ENCODE results near the gene REV1.
"Not testable (repeated sequence)": the region's sequence is repeated elsewhere in the genome, so short reads cannot be mapped to it uniquely, and the experiment has no call there.

The REV1 gene

DNA sequence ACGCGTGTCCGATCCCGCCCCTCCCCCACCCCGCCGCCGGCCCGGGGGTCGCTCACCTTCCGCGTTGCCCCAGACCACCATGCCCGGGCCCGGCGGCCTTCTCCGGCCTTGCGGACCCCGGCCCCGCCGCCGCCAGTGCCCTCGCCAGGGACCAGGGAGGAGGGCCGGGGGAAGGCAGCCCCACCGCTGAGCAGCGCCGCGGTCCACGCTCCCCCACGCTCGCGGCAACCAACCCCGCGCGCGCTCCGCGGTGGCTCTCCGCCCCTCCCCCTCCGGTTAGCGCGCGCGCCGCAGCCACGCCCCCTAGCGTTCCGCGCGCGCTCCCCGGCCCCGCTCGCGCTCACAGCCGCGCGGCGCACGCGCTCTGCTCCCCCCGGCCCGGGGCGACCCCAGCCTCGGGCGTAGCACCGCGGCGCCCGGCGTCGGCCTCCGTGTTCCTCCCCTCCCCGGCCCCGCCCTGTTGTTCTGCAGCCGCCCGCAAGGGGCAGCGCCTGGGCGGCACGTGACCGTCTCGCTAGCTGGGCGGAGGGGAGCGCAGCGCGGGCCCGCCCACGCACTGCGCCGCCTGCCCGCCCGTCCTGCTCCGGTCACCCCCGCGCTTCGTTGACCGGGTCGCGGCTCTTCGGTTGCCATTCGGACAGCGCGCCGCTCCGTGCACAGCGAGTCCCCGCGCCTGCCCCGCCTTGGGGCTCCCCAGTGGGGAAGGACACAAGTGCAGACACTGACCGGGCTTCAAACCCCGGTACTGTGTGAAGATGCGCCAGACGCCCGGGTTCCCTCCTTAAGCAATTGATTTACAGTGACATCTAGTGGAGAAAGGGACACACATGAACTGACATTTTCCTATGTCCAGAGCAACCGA, at the start of gene REV1:
Gene REV1 (minus strand): TSS at position 257 of the 862 bp plus-strand sequence. CDS start 25,042 bp downstream, outside the sequence.
- peak; percentile 94 for DNase-seq

DNA sequence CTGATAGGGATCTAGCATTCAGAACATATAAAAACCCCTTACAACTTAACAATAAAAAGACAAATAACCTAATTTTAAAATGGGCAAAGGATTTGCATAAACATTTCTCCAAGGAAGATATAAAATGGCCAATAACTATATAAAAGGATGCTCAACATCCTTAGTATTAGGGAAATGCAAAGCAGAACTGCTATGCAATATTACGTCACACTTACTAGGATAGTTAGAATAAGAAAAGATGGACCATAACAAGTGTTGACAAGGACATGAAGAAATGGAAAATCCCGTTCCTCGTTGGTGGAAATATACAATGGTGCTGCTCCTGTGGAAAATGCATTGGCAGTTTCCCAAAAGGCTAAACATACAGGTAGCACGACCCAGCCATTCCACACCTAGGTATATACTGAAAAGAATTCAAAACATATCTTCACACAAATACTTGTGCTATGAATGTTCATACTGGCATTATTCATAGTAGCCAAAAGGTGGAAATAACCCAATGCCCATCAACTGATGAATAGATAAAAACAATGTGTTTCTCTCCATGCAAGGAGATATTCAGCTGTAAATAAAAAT, 48.2 kb upstream of the REV1 start:
- DNase-seq: no peak

DNA sequence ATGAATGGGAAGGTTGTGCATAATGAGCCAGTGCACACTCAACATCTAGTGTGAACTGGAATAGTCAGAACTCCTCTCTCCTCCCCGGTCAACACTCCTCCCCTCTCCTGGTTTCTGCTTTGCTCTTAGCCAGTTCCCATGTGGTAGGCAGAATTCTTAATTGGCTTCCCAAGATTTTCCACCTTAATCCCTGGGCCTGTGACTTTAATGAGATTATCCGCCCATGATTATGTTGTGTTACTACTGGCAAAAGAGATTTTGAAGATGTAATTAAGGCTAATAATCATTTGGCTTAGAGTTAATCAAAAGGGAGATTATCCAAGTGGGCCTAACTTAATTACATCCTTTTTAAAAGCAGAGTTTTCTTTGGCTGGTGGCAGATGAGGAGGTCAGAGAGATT, 34.2 kb upstream of the REV1 start:
- DNase-seq: no peak

DNA sequence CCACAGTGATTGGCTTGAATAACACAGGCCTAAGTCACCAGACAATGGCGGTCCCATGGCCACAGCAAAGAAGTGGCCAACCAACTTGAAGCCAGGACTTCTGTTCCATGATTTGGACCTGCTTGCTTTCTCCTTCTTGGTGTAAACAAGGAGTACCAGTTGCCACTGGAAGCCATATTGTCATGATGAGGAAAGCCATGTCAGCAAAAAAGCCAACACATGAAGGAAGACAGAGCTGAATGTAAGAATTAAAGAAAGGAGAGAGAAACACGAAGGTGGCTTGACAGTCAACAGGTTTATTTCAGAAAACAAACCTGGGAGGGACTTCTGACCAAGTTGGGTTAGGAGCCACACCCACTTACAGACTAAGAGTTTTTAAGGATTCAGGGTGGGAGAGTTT, 32.3 kb upstream of the REV1 start:
- no peak for DNase-seq

DNA sequence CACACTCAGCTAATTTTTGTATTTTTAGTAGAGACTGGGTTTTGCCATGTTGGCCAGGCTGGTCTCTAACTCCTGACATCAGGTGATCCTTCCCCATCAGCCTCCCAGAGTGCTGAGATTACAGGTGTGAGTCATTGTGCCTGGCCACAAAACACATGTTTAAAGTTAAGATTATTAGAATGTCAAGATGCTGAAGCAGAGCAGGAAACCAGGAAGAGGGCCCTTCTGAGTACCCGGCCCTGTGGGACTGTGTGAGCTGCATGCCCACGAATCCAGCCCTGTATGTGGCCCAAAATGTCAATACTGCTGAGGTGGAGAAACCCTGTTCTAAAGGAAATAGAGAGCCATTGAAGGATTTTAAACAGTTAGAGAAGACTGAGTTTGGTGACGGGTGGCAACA, 31.0 kb upstream of the REV1 start:
- no peak for DNase-seq

DNA sequence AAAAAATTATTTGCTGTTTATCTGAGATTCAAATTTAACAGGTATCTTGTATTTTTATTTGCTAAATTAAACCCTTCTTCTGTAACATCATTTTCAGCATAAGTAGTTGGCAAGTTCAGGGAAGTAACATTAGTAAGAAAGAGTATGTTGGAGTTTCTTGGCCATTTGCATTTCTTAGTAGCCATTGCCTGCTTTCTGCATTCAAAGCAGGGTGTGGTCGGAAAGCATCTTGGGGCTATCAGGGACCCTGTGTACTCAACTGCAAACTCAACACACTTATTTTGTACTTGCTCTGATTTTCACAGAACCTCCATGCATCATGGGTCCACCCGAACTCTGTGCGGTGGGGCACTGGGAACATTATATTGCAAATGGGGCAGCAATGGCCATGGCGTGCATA, 30.4 kb upstream of the REV1 start:
- no peak for DNase-seq

DNA sequence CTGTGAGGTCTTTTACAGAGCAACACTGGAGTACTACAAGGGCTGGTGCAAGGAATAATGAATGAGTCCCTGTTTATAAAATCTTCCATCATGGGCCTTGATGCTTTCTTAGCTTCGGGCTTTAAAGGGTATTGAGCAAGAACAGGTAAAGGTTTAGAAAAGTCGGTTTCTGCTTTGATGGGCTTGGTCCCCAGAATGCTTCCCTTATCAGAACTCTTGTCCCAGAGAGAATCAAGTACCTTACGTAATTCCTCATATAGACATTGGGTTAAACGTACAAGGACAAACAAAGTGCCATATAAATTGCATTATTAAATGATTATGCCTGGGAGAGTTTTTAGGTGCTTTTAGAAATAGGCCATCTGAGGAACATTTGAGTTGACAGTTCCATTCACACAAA, 24.5 kb upstream of the REV1 start:
- DNase-seq: no peak

DNA sequence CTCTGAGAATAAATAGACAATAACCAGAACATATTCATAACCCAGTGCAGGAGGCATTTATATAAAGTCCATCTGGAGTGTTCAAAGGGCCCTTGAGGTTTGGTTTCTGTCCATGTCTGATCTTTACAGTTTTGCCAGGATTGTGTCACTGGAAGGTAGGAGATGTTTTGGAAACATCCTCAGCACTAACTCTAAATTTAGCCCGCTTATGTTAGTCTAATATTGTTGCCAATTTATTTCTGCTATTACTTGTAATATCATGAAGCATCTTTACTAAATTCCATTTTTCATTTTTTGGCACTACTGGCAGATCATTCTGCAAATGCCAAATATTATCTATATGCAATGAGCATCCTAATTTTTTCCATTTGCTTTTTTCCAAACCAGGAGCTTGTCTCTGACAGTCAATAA, 22.4 kb upstream of the REV1 start:
- no peak for DNase-seq

DNA sequence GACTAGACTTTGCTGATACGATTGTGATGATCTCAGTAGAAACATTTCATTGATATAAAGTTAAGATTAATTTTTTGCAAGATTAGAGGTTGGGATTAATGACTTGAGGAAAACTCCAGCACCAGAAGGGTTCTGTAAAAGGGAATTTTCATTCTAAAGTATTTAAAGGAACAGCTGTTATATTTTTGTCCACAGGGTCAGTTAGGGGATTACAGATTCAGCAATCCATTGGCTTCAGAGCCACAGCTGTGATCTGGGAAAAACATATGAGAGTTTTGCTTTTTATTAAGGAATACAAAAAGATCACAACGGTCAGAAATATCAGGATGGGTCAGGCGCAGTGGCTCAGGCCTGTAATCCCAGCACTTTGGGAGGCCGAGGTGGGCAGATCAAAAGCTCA, 19.6 kb upstream of the REV1 start:
- DNase-seq: no peak

DNA sequence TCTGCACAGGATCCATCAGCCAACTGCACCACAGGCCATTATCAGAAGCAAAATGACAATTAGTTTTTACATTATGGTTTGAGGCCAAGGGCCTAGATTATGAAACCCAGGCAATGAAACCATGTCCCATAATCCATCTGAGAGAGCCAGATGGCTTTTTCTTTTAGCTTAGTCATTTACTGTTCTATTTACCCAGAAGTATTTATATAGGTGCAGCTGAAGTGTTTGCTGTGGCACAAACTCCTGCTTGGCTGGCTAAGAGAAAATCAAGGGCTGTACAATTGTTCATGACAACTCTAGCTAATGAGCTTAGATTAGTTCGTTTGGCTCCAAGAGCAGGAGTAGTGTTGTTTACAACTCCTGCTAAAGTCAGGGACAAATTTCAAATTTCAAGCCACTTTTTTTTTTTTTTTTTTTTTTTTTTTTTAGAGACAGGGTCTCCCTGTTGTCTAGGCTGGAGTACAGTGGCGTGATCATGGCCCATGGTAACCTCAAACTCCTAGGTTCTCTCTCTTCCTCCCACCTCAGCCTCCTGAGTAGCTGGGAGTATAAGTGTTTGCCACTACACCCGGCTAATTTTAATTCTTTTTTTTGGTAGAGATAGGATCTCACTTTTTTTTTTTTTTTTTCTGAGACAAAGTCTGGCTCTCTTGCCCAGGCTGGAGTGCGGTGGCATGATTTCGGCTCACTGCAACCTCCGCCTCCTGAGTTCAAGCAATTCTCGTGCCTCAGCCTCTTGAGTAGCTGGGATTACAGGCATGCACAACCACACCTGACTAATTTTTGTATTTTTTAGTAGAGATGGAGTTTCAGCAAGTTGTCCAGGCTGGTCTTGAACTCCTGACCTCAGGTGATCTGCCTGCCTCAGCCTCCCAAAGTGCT, 18.4 kb upstream of the REV1 start:
- no peak for DNase-seq

DNA sequence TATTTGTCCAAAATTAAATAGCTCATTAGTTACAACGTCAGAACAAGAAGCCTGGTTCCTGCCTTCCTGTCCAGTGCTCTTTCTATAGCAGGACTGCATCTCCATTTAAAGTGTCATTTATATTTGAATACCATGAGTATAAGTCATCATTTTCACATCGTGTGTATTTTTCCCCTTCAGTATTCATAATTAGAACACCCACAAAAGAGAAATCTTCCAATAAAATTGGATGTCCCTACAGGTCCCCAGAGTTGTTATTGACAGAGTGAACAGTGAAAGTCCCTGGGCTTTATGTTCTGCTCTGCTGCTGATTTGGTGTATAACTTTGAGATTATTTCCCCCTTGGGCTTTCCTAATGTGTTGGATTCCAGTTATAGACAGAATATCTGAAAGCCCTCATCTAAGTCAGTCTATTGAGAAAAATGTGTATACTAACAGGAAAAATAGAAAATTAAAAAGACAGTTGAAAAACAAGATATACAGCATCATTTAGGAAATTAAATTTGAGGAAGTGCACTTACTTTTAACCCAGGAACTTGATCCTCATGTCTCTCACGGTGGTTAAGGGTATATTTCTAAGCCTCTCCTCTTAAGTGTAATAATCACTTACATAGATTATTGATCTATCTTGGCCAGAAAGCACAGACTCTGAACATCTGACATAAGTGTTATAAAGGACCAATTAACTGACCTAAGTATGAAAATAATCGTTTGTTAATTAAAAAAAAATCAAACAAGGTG, 15.2 kb upstream of the REV1 start:
- no peak for DNase-seq

DNA sequence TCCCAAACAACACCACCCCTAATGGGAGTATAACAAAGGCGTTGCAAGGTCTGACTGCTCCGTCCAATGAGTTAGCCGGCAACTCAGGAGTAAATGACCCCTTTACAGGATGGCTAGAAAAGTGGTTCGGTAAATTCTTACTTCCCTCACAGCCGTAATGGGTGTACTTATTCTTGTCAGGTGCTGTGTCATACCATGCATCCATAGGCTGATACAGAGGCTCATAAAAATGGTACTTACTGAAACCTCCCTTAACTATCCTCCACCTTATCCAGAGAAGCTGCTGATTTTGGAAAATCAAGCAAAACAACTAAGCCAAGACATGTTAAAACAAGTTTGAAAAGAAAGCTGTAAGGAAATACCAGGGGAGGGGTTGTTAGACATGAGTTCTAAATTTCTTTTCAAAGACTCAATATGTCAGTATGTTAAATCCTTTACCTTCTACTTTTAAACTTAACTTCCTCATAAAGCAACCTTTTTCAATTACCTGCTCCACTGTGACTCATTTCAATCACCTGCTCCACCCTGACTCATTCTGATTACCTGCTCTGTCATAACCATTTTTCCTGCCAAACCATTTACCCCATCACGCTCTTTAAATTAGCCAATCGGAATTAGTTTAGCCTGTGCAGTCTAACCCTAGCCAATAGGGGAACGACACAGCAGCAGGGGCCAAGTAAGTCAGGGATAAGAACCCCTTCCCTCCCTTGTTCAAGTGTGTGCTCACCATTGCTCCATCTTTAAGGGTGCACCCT, 14.0 kb upstream of the REV1 start:
- not testable (repeated sequence) for DNase-seq

DNA sequence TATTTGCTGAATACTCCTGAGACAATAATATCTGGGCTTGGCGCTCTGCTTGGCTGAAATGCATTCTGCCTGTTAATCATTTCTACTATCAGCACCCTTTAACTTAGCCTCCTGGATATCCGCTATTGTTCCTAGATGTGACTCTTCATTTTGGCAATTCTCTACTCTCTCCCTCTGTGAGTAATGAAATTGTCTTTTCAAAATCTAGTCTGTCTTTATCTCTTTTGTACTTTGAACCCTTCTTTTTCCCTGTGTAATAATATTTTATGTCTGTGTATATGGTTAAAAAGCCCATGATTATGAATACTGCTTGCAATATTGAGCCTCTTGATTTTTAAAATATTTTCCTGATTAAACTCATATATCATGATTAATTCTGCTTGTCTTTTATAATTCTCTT, 6.2 kb upstream of the REV1 start:
- DNase-seq: no peak

DNA sequence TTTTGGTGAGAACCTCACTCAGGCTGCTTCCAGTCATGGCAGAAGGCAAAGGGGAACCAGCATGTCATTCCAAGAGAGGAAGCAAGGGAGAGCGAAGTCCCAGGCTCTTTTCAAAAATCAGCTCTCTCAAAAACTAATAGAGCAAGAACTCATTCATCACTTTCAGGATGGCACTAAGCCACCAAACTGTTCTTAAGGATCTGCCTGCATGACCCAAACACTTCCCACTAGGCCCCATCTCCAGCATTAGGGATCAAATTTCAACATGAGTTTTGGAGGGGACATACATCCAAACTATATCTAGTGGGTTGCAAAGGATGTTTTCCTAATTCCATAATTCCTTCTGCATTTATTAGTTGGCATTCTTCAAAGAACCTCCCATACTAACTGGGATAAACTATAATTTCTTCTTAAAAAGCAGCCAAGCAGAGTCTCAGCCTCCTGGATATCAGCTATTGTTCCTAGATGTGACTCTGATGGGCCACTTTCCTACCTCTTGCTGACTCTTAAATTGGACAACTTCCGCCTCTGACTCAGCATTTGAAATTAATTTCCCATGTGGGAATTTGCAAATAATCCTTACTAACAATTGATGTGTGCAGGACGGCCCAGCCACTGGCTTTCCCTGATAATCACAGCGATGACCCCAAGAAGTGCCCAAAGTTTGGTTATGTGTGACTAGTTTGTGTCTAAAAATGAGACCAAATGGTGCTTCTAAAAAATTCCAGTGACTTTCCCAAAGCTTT, 5.5 kb upstream of the REV1 start:
- no peak for DNase-seq

DNA sequence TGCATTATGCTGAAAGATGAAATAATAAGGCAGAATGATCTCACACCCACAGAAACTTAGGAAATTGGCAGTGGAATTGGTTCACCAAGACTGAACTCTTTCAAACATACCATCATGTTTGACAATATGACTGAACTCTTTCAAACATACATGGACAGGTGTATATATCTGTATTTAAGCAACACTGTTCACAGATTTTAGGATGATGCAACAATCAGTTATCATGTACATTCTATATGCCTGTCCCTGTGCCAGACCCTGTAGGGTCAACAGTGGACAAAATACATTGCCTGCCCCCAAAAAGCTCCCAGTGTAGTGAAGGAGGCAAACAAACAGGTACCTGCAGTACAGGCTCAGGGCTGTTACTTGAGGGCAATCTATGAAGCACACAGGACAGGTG, 2.9 kb upstream of the REV1 start:
- DNase-seq: no peak

DNA sequence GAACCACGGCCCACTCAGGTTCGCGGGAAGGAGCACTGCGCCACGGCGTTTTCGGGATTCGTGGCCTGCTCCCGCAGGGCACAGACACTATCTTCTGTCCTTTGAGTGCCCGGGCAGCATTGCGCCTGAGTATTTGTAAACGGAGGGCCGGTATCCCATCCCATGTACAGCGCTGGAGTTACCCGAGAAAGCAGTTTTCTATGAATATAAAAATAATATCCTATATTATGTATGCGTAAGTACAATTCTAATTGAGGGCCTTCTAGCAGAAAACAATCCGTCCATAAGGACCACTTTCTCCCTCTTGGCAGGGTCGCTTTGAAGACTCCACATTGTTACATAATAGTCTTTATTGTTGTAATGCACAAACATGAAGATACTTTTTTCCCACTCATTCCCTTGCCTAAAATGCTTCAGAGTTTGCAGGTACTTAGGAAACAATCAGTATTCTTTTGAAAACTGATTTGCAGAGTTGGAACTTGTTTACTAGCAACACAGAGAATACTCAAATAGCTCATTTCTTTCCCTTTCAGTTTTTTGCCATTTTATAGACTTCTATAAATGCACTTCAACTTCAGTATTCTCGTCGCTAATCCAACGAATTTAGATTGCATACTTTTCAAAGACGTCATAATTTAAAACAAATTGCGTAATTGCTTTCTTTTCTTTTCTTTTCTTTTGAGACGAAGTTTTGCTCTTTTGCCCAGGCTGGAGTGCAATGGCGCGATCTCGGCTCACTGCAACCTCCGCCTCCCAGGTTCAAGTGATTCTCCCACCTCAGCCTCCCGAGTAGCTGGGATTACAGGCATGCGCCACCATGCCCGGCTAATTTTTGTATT, 1.0 kb upstream of the REV1 start:
- DNase-seq: no peak

DNA sequence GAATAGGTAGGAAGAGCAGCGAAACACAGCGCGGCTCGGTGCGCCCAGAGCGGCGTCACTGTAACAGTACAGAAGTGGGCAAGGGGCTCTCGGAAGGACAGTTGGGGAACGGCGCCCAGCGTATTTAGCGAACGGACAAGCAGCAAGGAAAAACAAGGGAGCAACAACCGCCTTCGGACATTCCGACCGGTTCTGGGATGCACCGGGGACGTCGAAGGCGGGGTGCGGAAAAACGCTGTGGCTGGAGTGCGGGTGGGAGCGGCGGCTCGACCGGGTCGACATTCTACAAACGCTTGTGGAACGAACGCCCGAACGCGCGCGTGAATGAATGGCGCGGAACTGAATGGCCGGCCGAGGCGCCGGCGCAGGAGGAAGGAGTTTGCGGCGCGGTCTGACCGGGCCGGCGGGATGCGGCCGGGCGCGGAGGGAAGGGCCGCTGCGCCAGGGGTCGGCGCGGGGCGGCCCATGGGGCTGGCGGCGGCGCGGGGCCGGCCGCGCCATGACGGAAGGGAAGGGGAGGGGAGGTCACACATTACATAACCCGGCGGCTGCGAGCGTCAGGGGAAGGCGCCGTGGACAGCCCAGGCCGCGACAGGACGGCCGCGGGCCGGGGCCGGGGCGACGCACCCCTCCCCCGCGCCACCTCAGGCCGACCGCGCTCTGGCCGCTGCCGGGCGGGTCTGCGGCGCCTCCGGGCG, 605 bp downstream of the REV1 start:
- DNase-seq: peak; percentile 32

DNA sequence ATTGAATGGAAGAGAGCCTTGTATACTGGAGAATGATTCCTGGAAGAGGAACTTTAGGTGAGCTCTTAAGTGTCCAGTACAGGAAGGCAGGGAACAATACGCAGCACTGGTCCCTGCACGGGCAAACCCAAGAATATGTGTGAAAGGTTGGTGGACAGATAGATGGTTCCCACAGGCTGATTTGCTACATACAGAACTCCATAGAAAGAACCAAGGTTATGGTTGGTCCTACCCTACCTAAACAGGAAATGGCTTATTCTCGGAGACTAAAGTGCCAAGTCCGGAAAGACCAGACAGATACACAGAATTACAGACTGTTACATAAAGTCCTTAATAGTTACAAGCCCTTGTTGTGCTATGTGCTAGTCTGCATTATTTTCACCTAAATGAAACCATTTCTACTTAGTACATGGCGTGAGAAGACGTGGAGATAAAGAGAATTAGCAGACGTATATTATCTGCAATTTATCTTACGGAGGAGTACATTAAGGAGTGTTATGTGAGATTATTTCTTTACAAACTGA, 1.2 kb downstream of the REV1 start:
- DNase-seq: no peak

DNA sequence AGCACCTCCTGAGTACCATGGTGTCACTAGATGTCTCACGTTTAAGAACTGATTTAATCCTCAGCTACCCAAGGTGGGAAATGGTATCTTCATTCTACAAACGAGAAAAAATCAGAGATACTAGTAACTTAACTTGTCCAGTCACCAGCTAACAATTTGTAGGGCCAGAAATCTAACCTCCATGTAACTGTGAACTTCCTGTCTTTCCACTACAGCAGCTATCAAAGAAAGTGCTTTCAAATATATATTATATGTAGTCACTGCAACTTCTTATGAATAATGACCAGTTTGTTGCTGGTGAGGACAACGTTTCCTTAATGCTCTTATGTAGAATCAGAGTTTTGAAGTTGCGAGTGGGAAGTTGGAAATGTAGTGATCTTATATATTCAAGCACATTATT, 1.9 kb downstream of the REV1 start:
- no peak for DNase-seq

DNA sequence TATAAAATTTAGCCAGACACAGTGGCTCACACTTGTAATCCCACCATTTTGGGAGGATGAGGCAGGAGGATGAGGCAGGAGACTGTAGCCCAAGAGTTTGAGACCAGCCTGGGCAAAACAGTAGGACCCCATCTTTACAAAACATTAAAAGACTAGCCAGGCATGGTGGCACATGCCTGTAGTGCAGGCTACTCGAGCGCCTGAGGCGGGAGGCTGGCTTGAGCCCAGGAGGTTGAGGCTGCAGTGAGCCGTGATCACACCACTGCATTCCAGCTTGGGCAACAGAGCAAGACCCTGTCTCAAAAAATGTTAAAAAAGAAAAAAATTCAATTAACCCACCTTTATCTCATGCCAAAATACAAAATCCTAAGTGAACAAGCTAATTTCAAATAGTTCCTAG, 4.0 kb downstream of the REV1 start:
- no peak for DNase-seq
